ENCODE measurements around the gene TSPAN3. TPM values are rescaled to one million over a fixed set of nuclear protein-coding genes. Genes with fewer than 3 reads are reported as not detected.

TSPAN3 gene
- total RNA-seq, 4 donors from 2014 or later = 163 to 205 (median 171) TPM

- no peaks in the 10 kb centered on the region for H3K36me3 ChIP-seq
- TF ChIP-seq POLR2AphosphoS5 (IDR thresholded peaks at IDR 0.05) (no peak), POLR2A (IDR thresholded peaks at IDR 0.05) (no peak), EP300 (IDR thresholded peaks at IDR 0.05) (no peak), CTCF (IDR thresholded peaks at IDR 0.05) (no peak)
- H3K9me3 ChIP-seq = no peaks in the 10 kb centered on the region
- no peak overlapping the region for H3K4me3 ChIP-seq
- no peak for ATAC-seq
- H3K27ac ChIP-seq = no peak overlapping the region
- peaks cover 14% of the 10 kb centered on the region for H3K27me3 ChIP-seq
- 64% methylated on average over 10 of the region's 22 CpGs; no CpG with 5 or more reads in 1 of the 2 donors for WGBS, 2 donors (ENCODE audit: low coverage in 1 of 2)
- H3K4me1 ChIP-seq = peaks cover 0 to 12% (median 3%) of the 10 kb centered on the region in 3 donors
Measured at GRCh38 chr15:77030048-77030927, 40.6 kb downstream of the TSPAN3 start.

- Histone ChIP-seq H3K9me3 (no peaks in the 10 kb centered on the region), H3K4me3 (no peak overlapping the region), H3K36me3 (no peaks in the 10 kb centered on the region), H3K27ac (no peak overlapping the region), H3K4me1 (peaks cover 0 to 14% (median 3%) of the 10 kb centered on the region in 3 donors), H3K27me3 (peaks cover 14% of the 10 kb centered on the region)
- 79 to 92% methylated on average over 2 to 10 of the region's 21 CpGs for WGBS, 2 donors (ENCODE audit: low coverage in 1 of 2)
- TF ChIP-seq CTCF (IDR thresholded peaks at IDR 0.05) = no peak
- no peak for TF ChIP-seq POLR2AphosphoS5 (IDR thresholded peaks at IDR 0.05)
- TF ChIP-seq POLR2A (IDR thresholded peaks at IDR 0.05) = no peak
- TF ChIP-seq EP300 (IDR thresholded peaks at IDR 0.05) = no peak
- ATAC-seq = no peak
Measured at GRCh38 chr15:77029166-77030047, 41.5 kb downstream of the TSPAN3 start.

- peak overlapping the region in 1 of 2 donors; percentile 34 for H3K4me3 ChIP-seq
- 30% methylated on average over 11 of the region's 22 CpGs; no CpG with 5 or more reads in 1 of the 2 donors for WGBS, 2 donors (ENCODE audit: low coverage in 1 of 2)
- H3K27me3 ChIP-seq = peaks cover 14% of the 10 kb centered on the region
- H3K4me1 ChIP-seq = peaks cover 0 to 19% (median 3%) of the 10 kb centered on the region in 3 donors
- TF ChIP-seq POLR2AphosphoS5 (IDR thresholded peaks at IDR 0.05) (no peak), POLR2A (IDR thresholded peaks at IDR 0.05) (no peak), EP300 (IDR thresholded peaks at IDR 0.05) (no peak), CTCF (IDR thresholded peaks at IDR 0.05) (no peak)
- H3K27ac ChIP-seq = no peak overlapping the region
- no peaks in the 10 kb centered on the region for H3K36me3 ChIP-seq
- no peaks in the 10 kb centered on the region for H3K9me3 ChIP-seq
- no peak for ATAC-seq
Measured at GRCh38 chr15:77028451-77029165, 42.3 kb downstream of the TSPAN3 start.

GRCh38 chr15:77027697-77028450, 43.0 kb downstream of the TSPAN3 start:
- ATAC-seq = no peak

More at GRCh38 chr15:77027697-77028450, 43.0 kb downstream of the TSPAN3 start:
- no CpG with 5 or more reads among the region's 45 CpGs for WGBS, 2 donors (ENCODE audit: low coverage in 1 of 2)
- H3K27ac ChIP-seq = no peak overlapping the region
- peaks cover 0 to 19% (median 3%) of the 10 kb centered on the region in 3 donors for H3K4me1 ChIP-seq
- H3K36me3 ChIP-seq = no peaks in the 10 kb centered on the region
- peak overlapping the region in 1 of 2 donors; percentile 34 for H3K4me3 ChIP-seq
- no peaks in the 10 kb centered on the region for H3K9me3 ChIP-seq
- H3K27me3 ChIP-seq = peaks cover 14% of the 10 kb centered on the region
- TF ChIP-seq POLR2AphosphoS5 (IDR thresholded peaks at IDR 0.05) (no peak), EP300 (IDR thresholded peaks at IDR 0.05) (no peak), CTCF (IDR thresholded peaks at IDR 0.05) (no peak), POLR2A (IDR thresholded peaks at IDR 0.05) (no peak)

Measured in gastroesophageal sphincter (tissue), 4 donors.